Smooth muscle cell of the brain vasculature (primary cell): ENCODE data around the gene FOXRED2.
"Not testable (repeated sequence)": the region's sequence is repeated elsewhere in the genome, so short reads cannot be mapped to it uniquely, and the experiment has no call there.

Experiments used
- DNase-seq: peaks from one replicate; pipeline ENCODE4 v3.0.0-alpha.2; 2012; ENCODE audit warnings: low read depth, low spot score

Gene FOXRED2

DNA sequence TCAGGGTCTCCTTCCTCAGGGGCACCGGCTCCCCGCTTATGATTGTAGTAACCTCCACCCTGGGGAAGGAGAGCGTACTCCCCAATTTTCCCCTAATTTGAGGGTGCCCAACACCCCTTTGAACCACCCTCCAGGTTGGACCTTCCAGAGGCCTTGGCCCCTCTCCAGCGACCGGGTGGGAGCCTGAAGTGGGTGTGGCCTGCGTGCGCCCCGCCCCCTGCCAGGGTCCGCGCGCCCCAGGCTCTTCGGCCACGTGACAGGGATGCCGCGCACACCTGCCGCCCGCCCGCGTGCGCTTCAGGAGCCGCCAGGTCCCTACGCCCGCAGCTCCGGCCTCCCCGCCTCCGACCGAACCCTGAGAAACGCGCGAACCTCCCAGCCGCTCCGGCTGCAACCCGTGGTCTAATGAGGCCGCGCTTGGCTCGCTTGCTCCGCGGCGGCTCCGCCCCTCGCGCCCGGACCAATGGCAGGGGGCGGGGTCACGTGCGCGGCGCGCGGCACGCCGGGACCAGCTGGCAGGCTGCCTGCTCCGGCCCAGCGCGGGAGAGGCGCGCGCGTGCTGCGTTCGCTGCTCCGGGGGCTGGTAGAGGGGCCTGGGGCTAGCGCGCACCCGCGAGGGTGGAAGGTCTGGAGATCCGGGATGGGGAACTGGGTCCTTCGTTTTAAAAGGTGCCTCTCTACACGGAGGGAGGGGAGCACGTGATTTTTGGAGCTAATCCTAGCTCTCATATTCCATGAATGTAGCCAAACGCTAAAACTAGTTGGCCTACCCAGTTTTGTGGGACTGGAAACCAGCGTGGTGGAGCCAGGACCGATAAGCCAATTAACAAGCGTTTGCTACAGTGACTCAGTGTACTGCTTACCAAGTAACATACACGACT, at the start of gene FOXRED2:
FOXRED2 (minus strand) TSS at position 404 of the 881 bp plus-strand sequence. CDS start 618 bp downstream, outside the sequence.
- no peak for DNase-seq

DNA sequence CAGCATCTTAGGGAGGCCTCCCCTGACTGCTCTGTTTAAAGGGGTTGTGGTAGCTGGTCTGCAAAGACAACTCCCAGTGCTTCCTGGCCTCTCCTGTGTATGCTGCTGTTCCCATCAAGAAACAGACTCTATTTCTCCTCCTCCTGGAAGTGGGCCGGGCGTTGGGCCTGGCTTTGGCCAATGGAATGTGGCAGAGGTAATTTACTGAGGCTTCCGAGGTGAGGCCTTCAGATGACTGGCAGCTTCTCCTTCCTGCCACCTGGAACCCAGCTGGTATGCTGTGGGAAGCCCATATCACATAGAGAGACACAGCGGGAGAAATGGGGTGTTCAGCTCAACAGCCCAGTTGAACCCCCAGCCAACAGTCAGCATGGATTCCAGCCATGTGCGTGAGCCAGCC, 47.3 kb upstream of the FOXRED2 start:
- DNase-seq, result no peak

DNA sequence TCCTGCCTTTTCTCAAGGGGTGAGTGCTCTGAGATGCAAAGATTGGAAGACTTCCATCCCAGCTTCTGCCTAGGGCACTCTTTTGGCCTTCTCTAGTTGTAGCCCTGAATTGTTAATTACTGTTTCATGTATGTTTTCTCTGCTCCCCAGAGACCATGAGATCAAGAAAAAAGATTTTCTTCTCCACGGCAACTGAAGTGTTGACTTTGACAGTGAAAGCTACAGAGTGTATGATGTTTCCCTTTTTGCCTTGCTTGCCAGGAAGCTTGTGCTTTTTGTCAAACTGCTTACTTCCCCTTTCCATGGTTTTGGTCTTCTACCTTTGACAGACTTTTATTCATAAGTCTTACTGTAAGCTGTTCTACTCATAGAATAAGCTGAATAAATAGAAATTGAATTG, 45.4 kb upstream of the FOXRED2 start:
- no peak for DNase-seq

DNA sequence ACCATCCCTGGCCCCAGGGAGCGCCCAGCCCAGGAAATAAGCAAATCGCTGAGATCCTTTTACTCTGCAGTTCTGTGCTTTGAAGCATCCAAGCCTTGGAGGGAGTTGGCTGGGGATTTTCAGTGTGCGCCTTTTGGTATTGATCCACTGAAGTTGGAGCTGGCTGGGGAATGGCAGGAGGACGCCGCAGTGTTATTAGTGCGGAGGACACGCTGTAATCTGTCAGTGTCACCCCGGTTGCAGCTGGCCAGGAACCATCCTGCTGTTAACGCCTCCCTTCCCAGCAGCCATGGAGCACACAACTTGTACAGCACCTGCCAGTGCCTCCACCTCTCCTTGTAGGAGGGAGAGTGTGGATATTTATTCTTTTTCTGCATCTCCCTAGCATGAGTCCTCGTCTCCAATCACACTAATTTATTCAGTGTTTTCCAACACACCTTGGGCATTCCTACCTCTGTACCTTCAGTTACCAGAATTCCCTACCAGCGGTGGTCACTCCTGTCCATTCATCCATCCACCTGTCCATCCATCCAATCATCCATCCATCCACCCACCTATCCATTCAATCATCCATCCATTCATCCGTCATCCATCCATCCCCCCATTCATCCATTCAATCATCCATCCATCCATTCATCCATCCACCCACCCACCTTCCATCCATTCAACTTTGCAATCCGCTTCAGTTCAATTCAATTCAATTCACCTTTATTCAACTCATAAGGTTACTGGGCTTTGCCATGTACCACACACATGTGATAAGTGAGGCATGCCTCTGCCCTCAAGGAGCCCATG, 44.1 kb upstream of the FOXRED2 start:
- DNase-seq, result no peak

DNA sequence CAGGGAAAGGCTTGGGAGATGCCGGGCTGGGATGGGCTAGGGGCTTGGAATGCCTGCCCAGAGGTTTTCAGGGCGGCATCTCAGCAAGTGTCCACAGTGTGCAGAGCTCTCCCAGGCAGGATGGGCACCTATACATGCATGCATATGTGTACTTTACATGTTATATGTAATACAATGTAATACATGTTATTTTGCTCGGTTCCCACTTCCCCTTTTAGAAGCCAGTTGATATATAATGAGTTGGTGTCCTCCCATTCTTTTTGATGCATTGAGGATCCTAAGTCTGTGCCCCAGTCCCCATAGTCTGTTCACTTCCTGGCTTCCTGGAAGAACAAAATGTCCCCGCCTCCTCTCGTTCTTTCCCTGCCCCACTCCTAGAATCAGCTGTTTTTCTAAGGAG, 42.2 kb upstream of the FOXRED2 start:
- DNase-seq, result no peak

DNA sequence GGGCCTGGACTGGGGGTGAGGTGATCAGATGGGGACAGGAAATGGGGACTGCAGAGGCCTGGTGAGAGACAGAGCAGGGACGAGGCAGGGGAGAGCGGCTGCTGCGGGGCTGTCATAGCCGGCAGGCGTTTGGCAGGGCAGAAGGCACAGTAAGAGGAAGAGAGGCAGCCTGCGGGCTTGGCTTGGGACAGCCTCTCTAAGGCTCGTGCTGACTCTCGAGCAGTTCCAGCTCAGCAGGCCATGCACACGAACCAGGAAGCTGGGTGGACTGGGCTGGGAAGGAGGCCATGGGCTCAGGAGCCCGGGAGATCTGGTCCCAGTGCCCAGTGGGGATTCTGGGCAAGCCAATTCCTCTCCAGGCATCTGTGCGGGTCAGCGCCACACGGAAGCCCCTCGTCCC, 41.8 kb upstream of the FOXRED2 start:
- DNase-seq, result no peak

DNA sequence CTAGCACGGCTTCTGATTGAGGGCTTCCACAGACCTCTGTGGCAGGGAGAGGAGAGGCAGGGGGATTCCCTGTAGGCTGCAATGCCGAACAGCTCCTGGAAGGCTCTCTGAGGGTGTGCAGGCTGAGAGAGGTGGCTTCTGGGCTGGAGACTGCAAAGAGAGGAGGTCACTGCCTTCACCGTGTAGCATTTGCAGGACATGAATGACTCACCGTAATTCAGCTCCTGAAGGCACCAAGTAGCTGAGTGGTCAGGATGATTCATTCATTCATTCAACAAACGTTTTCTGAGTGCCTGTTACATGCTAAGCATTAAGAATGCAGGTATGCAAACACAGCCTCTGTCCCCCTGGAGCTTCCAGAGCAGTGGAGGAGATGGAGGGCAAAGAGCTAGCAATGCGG, 40.1 kb upstream of the FOXRED2 start:
- no peak for DNase-seq

DNA sequence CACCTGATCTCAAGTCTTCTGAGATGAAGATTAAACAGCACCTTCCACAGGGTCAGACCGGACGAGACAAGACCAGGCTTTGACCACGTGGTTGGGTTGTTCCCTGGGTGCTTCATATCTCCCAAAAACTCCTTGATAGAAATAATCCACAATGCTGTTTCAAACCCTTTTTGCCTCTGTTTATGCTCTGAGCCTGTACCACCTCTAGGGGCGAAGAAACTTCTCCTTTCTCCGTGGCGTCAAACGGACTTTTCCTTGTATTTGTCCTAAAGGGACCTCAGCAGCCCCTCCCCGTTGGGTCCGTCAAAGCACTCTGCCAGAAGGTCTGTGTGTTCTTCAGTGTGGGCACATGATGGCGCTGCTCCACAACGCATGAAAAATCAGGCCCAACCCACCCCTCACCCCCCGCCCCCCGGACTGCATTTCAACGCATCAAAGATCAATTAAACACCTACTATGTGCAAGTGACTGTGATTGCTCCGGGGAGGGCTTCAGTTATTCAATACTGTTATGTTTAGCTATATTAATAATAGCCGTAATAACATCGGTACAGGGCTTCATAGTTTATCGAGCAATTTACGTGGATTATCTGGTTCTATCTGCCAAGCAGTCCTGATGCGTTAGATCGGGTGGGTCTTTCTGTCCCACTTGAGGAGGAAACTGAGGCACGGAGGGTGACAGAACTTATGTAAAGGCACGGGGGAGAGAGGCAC, 39.4 kb upstream of the FOXRED2 start:
- DNase-seq, result no peak

DNA sequence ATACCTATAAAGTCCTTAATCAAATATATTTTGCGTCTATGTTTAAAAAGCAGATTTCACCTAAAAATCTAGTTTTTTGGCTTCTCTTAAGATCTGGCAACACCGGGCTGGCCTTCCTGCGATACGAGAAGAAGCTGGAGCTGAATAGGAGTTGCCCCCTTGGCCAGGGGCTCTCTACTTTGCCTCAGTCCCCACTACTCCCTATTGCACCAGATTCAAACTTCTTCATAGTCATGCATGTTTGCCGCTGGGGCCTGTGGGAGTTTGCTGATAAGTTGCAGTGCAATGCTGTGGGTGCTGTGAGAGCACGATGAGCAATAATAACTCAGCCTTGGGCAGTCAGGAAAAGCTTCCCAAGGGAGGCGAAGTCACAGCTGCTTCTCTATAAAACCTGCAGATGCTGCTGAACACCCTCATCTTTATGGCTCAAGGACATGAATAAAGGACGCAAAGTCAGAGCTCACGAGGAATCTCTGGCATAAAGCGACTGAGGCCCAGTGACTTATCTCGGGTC, 37.3 kb upstream of the FOXRED2 start:
- no peak for DNase-seq

DNA sequence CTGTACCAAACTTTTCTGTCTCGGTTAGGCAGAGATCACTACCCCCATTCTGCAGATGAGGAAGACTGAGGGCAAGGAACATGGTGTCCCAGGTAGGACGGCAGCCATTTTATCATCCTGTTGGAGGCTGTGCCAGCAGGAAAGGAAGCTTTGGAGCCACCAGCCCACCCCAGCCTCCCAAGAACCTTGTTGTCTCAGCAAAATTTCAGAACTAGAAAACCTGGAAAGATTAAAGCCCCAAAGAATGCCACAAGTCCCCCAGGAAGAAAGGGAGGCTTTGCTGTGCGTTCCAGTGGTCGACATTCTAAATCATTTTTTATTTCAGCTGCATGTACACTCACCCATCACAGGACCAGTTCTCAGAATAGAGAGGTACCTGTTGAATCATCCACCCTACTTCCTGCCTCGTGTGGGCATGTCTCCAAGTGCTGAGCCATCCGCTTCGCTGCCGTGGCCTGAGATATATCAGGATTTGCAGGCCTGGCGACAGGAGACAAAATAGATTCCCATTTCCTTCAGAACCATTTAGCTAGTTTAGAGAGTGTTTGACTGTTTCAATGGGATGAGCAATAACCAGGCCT, 35.1 kb upstream of the FOXRED2 start:
- DNase-seq, result no peak

DNA sequence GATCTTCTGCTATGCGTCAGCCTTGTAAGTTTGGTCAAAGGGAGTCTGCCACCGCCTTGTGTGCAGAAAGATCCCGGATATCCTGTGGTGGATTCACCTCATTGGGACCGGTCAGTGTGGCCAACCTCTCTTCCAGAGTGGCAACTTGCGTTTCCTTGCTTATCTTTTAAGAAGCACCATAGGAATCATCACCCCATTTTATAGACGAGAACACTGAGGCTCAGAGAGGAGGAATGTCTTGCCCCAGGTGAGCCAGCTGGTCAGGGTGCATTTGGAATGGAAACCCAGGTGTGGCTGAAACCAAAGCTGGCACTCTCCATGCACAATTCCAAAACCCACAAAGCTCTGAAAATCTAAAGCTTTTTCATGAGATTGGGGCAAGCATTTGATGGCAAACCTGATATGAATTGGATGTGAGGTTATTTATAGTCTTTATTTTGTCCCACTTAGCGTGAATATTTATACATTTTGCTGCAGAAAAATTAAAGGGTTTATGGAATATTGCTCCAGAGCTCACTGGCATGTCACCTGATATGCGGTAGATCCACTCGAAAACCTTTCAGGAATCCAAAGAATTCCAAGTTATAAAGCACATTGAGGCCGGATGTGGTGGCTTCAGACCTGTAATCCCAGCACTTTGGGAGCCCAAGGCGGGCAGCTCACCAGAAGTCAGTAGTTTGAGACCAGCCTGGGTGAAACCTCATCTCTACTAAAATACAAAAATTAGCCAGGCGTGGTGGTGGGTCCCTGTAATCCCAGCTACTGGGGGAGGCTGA, 34.2 kb upstream of the FOXRED2 start:
- DNase-seq, result no peak

DNA sequence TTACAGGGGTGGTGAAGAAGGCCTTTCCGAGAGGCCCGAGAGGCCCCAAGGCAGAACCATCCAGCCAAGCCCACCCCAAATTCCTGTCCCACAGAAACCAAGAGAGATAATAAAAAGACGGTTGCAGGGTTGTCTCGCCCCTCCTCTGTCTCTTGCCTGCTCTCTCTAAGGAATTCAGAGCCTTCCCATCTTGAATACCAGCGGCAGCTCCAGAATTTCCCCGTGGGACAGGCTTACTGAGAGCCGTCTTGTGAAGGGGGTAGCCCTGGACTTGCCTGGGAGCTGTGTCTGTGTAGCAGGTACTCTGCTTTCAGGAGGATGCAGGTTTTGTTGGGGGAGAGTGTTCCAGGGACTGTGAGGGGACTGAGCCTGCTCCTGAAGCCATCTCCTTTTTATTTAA, 31.7 kb upstream of the FOXRED2 start:
- DNase-seq, result no peak

DNA sequence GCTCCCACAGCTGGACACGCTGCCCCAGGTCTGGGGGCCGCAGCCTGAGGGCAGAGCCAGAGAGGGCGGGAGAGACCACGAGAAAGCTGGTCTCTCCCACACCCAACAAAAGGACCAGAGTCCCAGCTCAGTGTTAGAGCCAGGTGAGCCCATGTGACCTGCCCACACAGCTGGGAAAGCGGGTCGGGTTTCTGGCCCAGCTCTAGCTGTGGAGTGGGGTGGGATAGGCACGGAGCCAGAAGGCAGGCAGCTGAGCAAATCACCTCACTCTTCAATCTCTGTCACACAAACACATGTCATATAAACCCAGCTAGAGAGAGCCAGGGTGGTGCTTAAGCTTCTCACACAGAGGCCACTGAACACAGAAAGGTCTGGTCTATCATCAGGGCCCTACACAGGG, 29.9 kb upstream of the FOXRED2 start:
- no peak for DNase-seq

DNA sequence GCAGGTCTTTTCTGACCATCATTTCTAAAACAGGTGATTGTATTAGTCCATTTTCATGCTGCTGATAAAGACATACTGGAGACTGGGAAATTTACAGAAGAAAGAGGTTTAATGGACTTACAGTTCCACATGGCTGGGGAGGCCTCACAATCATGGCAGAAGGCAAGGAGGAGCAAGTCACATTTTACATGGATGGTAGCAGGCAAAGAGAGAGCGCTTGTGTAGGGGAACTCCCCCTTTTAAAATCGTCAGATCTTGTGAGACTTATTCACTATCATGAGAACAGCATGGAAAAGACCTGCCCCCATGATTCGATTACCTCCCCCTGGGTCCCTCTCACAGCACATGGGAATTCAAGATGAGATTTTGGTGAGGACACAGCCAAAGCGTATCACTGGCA, 26.5 kb upstream of the FOXRED2 start:
- DNase-seq, result not testable (repeated sequence)

DNA sequence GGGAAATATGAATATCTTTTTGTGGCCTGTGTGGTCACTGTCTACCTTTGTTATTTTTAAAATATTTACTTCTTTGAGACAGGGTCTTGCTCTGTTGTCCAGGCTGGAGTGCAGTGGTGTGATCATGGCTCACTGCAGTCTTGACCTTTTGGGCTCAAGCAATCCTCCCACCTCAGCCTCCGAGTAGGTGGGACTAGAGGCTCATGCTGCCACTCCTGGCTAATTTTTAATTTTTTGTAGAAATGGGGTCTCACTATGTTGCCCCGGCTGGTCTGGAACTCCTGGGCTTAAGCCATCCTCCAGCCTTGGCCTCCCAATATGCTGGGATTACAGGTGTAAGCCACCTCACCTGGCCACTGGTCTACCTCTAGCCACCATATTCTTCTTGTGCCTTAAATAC, 25.6 kb upstream of the FOXRED2 start:
- no peak for DNase-seq

DNA sequence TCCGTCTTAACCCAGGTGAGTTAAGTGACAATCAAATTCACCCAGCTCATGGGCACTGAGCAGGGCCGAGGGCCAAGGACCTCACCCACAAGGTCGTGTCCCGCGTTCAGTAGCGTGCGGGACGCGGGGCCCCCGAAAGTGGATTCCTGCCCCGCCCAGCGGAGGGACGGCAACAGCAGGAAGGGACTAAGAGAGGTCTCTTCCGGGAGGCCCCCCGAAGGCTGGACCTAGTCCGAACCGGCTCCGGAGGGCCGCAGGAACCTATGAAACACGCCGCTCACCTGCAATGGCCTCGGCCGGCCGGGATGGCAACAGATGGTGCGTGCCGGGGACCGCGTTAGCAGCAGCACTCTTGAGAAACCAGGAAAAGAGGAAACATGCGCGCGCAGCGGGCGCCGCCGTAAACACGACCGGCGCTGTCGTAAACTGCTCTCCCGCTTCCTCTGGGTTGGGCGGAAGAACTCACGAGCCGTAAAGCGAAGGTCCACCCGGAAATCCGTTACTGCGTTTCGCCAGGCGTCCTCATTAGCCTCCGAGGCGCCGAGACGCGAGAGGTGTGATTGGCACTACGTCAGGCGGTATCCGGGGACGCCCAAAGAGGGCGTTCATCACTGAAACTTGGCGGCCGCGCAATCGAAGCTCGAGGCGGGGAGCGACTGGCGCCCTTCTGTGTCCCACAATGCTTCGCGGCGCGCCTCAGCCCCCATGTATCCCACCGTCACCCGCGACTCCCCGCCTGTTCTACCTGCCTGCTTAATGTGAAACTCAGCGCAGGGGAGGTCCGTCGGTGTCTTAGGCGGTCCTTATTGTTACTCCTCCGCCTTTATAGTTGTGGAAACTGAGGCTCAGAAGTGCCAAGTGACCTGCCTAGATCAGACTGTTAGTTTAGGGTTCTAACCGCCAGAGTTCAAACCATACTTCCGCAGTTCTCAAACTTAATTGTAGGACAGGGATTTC, 22.2 kb upstream of the FOXRED2 start, which contains the start of gene EIF3D:
EIF3D (minus strand) TSS at position 372 of the 957 bp plus-strand sequence. CDS start 3,045 bp downstream, outside the sequence.
- DNase-seq, result peak; percentile 98

DNA sequence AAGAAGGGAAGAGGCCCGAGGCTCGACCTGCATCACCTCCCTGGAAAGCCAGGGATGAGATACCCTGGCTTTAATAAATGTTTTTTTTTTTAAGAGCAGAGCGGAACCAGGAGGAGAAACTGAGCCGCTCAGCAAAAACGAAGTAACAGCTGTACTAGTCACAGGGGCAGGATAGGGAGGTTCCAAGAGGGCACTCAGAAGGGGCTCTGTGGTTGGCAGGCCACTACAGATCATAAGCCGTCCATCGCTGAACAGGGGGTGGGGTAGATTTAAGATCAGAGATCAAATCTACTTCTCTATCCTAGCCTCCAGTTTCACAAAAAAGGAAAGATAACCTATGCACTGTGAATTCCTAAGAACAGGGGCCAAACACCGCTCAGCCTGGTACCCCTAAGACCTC, 21.5 kb upstream of the FOXRED2 start:
- DNase-seq, result no peak

DNA sequence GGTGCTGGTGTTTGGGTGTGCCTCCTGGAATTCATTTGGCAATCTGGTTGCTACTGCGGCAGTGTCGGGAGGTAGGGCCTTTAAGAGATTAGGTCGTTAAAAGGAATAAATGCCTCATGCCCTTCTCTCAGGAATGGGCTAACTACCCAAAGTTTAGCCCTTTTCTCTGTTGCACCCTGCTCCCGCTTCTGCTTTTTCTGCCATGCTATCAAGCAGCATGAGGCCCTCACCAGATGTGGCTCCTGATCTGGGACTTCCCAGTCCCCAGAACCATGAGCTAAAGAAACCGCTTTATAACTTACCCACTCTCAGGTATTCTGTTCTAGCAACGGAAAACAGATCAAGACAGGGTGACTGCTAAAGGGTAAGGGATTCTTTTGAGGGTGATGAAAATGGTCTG, 15.8 kb upstream of the FOXRED2 start:
- DNase-seq, result no peak

DNA sequence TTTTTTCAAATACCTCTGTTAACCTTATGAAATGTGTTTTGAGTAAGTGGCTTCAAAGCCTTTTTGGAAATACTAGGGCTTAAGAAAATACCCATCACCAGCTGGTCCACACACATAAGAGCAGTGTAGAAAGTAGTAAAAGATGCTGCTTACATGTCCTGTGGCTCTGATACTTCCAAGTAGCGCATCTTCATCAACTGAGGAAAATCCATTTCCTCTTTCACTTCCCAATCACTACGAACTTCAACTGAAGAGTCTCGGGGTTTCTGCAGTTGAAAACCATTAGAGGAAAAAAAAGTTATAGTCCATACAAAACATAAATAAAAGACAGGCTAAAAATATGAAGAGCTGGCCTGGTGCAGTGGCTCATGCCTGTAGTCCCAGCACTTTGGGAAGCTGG, 13.6 kb upstream of the FOXRED2 start:
- DNase-seq, result no peak

DNA sequence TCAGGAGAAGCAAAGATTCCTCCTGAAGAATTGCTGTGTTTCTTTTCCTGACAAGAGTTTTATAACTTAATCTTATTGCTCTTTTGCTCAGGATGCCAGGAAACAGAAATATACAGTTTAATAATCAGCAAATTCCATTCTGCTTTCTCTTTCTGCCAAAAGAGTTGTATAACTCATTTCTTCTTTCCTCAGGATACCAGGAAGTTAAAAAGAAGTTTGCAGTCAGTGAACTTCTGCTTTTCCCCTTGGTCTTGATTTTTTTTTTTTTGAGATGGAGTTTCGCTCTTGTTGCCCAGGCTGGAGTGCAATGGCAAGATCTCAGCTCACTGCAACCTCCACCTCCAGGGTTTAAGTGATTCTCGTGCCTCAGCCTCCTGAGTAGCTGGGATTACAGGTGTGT, 13.1 kb upstream of the FOXRED2 start:
- not testable (repeated sequence) for DNase-seq
